Non-pigmented ciliary epithelial cell (primary cell): Measurements from ENCODE around the gene RAD54L.
"Not testable (repeated sequence)": the region's sequence is repeated elsewhere in the genome, so short reads cannot be mapped to it uniquely, and the experiment has no call there.

Source experiments
- DNase-seq: peaks from one replicate; pipeline ENCODE4 v3.0.0-alpha.2; 2010; ENCODE audit warnings: low read depth

RAD54L gene

DNA sequence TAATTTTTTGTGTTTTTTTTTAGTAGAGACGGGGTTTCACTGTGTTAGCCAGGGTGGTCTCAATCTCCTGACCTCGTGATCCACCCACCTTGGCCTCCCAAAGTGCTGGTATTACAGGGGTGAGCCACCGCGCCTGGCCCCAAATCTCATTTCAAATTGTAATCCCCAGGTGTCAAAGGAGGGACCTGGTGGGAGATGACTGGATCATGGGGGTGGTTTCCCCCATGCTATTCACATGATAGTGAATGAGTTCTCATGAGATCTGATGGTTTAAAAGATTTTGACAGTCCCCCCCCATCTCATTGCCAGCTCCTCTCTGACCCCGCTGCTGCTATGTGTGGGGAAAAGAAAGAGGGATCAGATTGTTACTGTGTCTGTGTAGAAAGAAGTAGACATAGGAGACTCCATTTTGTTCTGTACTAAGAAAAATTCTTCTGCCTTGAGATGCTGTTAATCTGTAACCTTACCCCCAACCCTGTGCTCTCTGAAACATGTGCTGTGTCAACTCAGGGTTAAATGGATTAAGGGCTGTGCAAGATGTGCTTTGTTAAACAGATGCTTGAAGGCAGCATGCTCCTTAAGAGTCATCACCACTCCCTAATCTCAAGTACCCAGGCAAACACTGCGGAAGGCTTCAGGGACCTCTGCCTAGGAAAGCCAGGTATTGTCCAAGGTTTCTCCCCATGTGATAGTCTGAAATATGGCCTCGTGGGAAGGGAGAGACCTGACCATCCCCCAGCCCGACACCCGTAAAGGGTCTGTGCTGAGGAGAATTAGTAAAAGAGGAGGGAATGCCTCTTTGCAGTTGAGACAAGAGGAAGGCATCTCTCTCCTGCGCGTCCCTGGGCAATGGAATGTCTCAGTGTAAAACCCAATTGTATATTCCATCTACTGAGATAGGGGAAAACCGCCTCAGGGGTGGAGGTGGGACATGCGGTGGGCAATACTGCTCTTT lies 72.7 kb downstream of the RAD54L start:
- not testable (repeated sequence) for DNase-seq

DNA sequence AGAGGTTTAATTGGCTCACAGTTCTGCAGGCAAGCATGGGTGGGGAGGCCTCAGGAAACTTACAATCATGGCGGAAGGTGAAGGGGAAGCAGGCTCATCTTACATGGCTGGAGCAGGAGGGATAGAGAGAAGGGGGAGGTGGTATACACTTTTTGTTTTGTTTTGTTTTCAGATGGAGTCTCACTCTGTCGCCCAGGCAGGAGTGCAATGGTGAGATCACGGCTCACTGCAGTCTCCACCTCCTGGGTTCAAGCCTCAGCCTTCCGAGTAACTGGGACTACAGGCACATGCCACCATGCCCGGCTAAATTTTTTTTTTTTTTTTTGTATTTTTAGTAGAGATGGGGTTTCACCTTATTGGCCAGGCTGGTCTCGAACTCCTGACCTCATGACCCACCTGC lies 74.6 kb downstream of the RAD54L start:
- DNase-seq: not testable (repeated sequence)

DNA sequence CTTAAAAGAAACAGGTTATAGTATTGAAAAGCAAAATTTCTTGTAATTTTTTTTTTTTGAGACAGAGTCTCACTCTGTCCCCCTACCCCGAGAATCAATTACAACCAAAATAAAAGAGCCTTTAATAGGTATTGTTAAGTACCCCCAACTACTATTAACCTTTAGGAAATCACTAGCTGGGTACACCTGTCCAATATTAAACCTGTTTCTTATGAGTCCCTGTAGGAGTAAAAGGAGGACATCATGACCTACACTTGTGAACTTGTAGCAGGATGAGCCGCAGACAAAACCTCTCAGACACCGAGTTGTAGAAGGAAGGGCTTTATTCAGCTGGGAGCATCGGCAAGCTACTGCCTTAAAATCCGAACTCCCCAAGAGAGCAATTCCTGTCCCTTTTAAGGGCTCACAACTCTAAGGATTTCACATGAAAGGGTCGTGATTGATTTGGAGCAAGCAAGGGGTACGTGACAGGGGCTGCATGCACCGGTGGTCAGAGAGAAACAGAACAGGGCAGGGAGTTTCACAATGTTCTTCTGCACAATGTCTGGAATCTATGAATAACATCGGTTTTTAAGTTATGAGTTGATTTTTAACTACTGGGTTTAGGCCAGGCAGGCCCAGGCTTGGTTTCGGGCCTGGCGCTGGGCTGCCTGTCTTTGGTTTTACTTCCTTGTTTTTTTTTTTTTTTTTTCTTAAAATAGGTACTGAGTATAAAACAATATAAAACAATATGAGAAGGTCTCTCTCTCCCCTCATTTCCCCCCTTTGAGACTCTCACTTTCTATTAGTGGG lies 77.9 kb downstream of the RAD54L start:
- DNase-seq: not testable (repeated sequence)
